ENCODE measurements around the gene CKAP5.

CKAP5 gene

GRCh38 chr11:46762248-46762647, 83.8 kb downstream of the CKAP5 start:
- Histone ChIP-seq H3K27ac (ENCODE audit: low read depth, low read length) (no peak overlapping the region), H3K79me2 (ENCODE audit: control insufficient read depth, insufficient read depth, low read length, poor library complexity) (no peaks in the 10 kb centered on the region), H3K79me1 (ENCODE audit: low read length) (no peaks in the 10 kb centered on the region), H3K4ac (ENCODE audit: low read depth, low read length) (no peak overlapping the region), H3K27me3 (ENCODE audit: insufficient read depth, low read length) (no peaks in the 10 kb centered on the region), H2AFZ (ENCODE audit: insufficient read depth, low read length, poor library complexity) (no peak overlapping the region), H3K4me3 (ENCODE audit: low read depth, low read length) (no peak overlapping the region), H4K91ac (ENCODE audit: low read depth, low read length) (no peak overlapping the region), H3K9ac (ENCODE audit: low read length) (no peak overlapping the region), H3K18ac (ENCODE audit: low read length) (no peak overlapping the region), H2BK120ac (ENCODE audit: insufficient read depth, low read length, poor library complexity) (no peak overlapping the region), H3K4me2 (ENCODE audit: low read length) (no peak overlapping the region), H2AK5ac (ENCODE audit: low read length) (no peak overlapping the region), H3K4me1 (ENCODE audit: control insufficient read depth in 1 of 2, insufficient read depth in 2 of 2, low read length in 2 of 2) (no peaks in the 10 kb centered on the region), H4K8ac (ENCODE audit: low read depth, low read length) (no peak overlapping the region), H3K9me3 (ENCODE audit: insufficient read depth, low read depth, low read length) (no peaks in the 10 kb centered on the region), H3K23ac (ENCODE audit: low read length) (no peak overlapping the region), H2BK5ac (ENCODE audit: low read depth, low read length, poor library complexity) (no peak overlapping the region), H2BK12ac (ENCODE audit: low read length) (no peak overlapping the region), H3K14ac (ENCODE audit: low read length) (no peak overlapping the region), H3K36me3 (ENCODE audit: control insufficient read depth in 1 of 2, insufficient read depth in 2 of 2, low read length in 2 of 2) (peaks cover 17 to 50% of the 10 kb centered on the region in 2 experiments), H4K12ac (ENCODE audit: low read depth, low read length) (no peak overlapping the region)
- DNase-seq: no peak

GRCh38 chr11:46761807-46762206, 84.3 kb downstream of the CKAP5 start:
- H3K79me1 ChIP-seq (ENCODE audit: low read length): no peaks in the 10 kb centered on the region
- H3K4me1 ChIP-seq (ENCODE audit: control insufficient read depth in 1 of 2, insufficient read depth in 2 of 2, low read length in 2 of 2): no peaks in the 10 kb centered on the region
- peaks cover 17 to 50% of the 10 kb centered on the region in 2 experiments for H3K36me3 ChIP-seq (ENCODE audit: control insufficient read depth in 1 of 2, insufficient read depth in 2 of 2, low read length in 2 of 2)
- no peak overlapping the region for H3K27ac ChIP-seq (ENCODE audit: low read depth, low read length)
- H2AK5ac ChIP-seq (ENCODE audit: low read length): no peak overlapping the region
- no peak overlapping the region for H4K12ac ChIP-seq (ENCODE audit: low read depth, low read length)
- no peaks in the 10 kb centered on the region for H3K79me2 ChIP-seq (ENCODE audit: control insufficient read depth, insufficient read depth, low read length, poor library complexity)
- H4K91ac ChIP-seq (ENCODE audit: low read depth, low read length): no peak overlapping the region
- no peak overlapping the region for H2BK120ac ChIP-seq (ENCODE audit: insufficient read depth, low read length, poor library complexity)
- H2BK12ac ChIP-seq (ENCODE audit: low read length): no peak overlapping the region
- DNase-seq: no peak
- H3K27me3 ChIP-seq (ENCODE audit: insufficient read depth, low read length): no peaks in the 10 kb centered on the region
- no peak overlapping the region for H3K23ac ChIP-seq (ENCODE audit: low read length)
- no peak overlapping the region for H3K18ac ChIP-seq (ENCODE audit: low read length)
- no peaks in the 10 kb centered on the region for H3K9me3 ChIP-seq (ENCODE audit: insufficient read depth, low read depth, low read length)
- H3K14ac ChIP-seq (ENCODE audit: low read length): no peak overlapping the region
- no peak overlapping the region for H4K8ac ChIP-seq (ENCODE audit: low read depth, low read length)
- H3K9ac ChIP-seq (ENCODE audit: low read length): peak overlapping the region; percentile 41
- no peak overlapping the region for H3K4ac ChIP-seq (ENCODE audit: low read depth, low read length)
- H2BK5ac ChIP-seq (ENCODE audit: low read depth, low read length, poor library complexity): no peak overlapping the region
- WGBS (ENCODE audit: extremely low coverage, insufficient coverage, insufficient read length): no CpG with 5 or more reads among the region's 4 CpGs
- H3K4me3 ChIP-seq (ENCODE audit: low read depth, low read length): no peak overlapping the region
- H2AFZ ChIP-seq (ENCODE audit: insufficient read depth, low read length, poor library complexity): no peak overlapping the region
- H3K4me2 ChIP-seq (ENCODE audit: low read length): no peak overlapping the region

GRCh38 chr11:46760429-46761128, 85.5 kb downstream of the CKAP5 start:
- Histone ChIP-seq H4K8ac (ENCODE audit: low read depth, low read length) (no peak overlapping the region), H3K4ac (ENCODE audit: low read depth, low read length) (no peak overlapping the region), H3K9ac (ENCODE audit: low read length) (no peak overlapping the region), H3K4me2 (ENCODE audit: low read length) (no peak overlapping the region), H3K4me3 (ENCODE audit: low read depth, low read length) (no peak overlapping the region), H3K79me2 (ENCODE audit: control insufficient read depth, insufficient read depth, low read length, poor library complexity) (no peaks in the 10 kb centered on the region), H4K12ac (ENCODE audit: low read depth, low read length) (no peak overlapping the region), H3K36me3 (ENCODE audit: control insufficient read depth in 1 of 2, insufficient read depth in 2 of 2, low read length in 2 of 2) (peaks cover 17 to 49% of the 10 kb centered on the region in 2 experiments), H3K79me1 (ENCODE audit: low read length) (no peaks in the 10 kb centered on the region), H3K27me3 (ENCODE audit: insufficient read depth, low read length) (no peaks in the 10 kb centered on the region), H3K4me1 (ENCODE audit: control insufficient read depth in 1 of 2, insufficient read depth in 2 of 2, low read length in 2 of 2) (no peaks in the 10 kb centered on the region), H3K18ac (ENCODE audit: low read length) (no peak overlapping the region), H2BK120ac (ENCODE audit: insufficient read depth, low read length, poor library complexity) (no peak overlapping the region), H2AFZ (ENCODE audit: insufficient read depth, low read length, poor library complexity) (no peak overlapping the region), H3K14ac (ENCODE audit: low read length) (no peak overlapping the region), H3K9me3 (ENCODE audit: insufficient read depth, low read depth, low read length) (no peaks in the 10 kb centered on the region), H4K91ac (ENCODE audit: low read depth, low read length) (no peak overlapping the region), H3K27ac (ENCODE audit: low read depth, low read length) (no peak overlapping the region), H3K23ac (ENCODE audit: low read length) (no peak overlapping the region), H2BK5ac (ENCODE audit: low read depth, low read length, poor library complexity) (no peak overlapping the region), H2AK5ac (ENCODE audit: low read length) (no peak overlapping the region), H2BK12ac (ENCODE audit: low read length) (no peak overlapping the region)
- WGBS (ENCODE audit: extremely low coverage, insufficient coverage, insufficient read length): no CpG with 5 or more reads among the region's 6 CpGs
- no peak for DNase-seq

- Histone ChIP-seq H3K27ac (ENCODE audit: low read depth, low read length) (no peak overlapping the region), H3K23ac (ENCODE audit: low read length) (no peak overlapping the region), H3K4me3 (ENCODE audit: low read depth, low read length) (no peak overlapping the region), H3K18ac (ENCODE audit: low read length) (no peak overlapping the region), H2AFZ (ENCODE audit: insufficient read depth, low read length, poor library complexity) (no peak overlapping the region), H4K8ac (ENCODE audit: low read depth, low read length) (no peak overlapping the region), H2BK12ac (ENCODE audit: low read length) (no peak overlapping the region), H3K4me2 (ENCODE audit: low read length) (no peak overlapping the region), H3K79me1 (ENCODE audit: low read length) (no peaks in the 10 kb centered on the region), H3K9ac (ENCODE audit: low read length) (no peak overlapping the region), H4K12ac (ENCODE audit: low read depth, low read length) (no peak overlapping the region), H2AK5ac (ENCODE audit: low read length) (no peak overlapping the region), H3K14ac (ENCODE audit: low read length) (no peak overlapping the region), H3K4me1 (ENCODE audit: control insufficient read depth in 1 of 2, insufficient read depth in 2 of 2, low read length in 2 of 2) (no peaks in the 10 kb centered on the region), H2BK5ac (ENCODE audit: low read depth, low read length, poor library complexity) (no peak overlapping the region), H3K27me3 (ENCODE audit: insufficient read depth, low read length) (no peaks in the 10 kb centered on the region), H4K91ac (ENCODE audit: low read depth, low read length) (no peak overlapping the region), H3K4ac (ENCODE audit: low read depth, low read length) (no peak overlapping the region), H3K9me3 (ENCODE audit: insufficient read depth, low read depth, low read length) (no peaks in the 10 kb centered on the region), H3K36me3 (ENCODE audit: control insufficient read depth in 1 of 2, insufficient read depth in 2 of 2, low read length in 2 of 2) (peaks cover 17 to 51% of the 10 kb centered on the region in 2 experiments), H3K79me2 (ENCODE audit: control insufficient read depth, insufficient read depth, low read length, poor library complexity) (no peaks in the 10 kb centered on the region), H2BK120ac (ENCODE audit: insufficient read depth, low read length, poor library complexity) (no peak overlapping the region)
- DNase-seq: no peak
- no CpG with 5 or more reads among the region's 6 CpGs for WGBS (ENCODE audit: extremely low coverage, insufficient coverage, insufficient read length)
Measured at GRCh38 chr11:46759196-46759595, 86.9 kb downstream of the CKAP5 start.
